ENCODE results near the gene P2RY4. TPM values are rescaled to one million over a fixed set of nuclear protein-coding genes. Genes with fewer than 3 reads are reported as not detected.
"Not testable (repeated sequence)": the region's sequence is repeated elsewhere in the genome, so short reads cannot be mapped to it uniquely, and the experiment has no call there.

Gene P2RY4
- not detected for polyA plus RNA-seq (2013, experiment 1 of 2; ENCODE audit: insufficient read length)
- not detected for polyA plus RNA-seq (2013, experiment 2 of 2; ENCODE audit: insufficient read length)

DNA sequence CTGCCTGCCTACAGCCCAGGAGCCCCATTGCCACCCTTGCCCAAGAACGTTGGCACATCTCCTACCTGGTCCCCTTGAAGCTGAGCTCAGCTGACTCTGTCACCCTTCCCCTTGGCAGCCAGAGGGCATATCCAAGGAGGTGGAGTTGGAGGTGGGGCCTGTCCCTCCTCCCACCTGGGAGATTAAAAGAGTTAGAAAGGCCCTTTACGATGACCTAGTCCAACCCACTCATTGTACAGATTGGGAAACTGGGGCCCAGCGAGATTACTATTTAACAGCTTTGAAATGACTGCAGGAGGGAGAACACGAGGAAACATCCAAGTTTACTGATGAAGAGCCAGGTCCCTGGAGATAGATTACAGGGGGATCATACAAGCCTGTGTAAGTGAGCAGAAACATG is at the start of gene P2RY4:
P2RY4 (minus strand) TSS at position 101 of the 400 bp plus-strand sequence. CDS start 580 bp downstream, outside the sequence.
- no peak for DNase-seq

DNA sequence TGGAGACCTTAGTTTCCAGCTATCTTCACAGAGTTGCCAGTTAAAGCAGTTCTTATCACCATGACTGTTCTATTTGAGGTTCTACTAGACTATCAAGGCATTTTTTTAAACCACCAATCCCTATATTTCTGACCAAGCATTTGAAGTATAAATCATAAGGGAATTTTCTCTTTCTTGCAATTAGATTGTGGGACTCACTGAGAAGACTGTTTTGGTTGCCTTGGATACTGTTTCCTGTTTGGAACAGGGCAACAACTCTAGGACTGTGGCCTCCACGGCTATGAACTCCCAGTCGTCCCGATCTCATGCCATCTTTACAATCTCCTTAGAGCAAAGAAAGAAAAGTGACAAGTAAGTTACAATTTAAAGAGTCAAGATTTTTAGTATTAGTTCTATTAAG is 41.7 kb upstream of the P2RY4 start:
- peak; percentile 2 for DNase-seq

GRCh38 chrX:70293621-70294020 is 33.6 kb upstream of the P2RY4 start:
- DNase-seq = no peak

GRCh38 chrX:70292788-70293187 is 32.8 kb upstream of the P2RY4 start:
- DNase-seq = no peak

GRCh38 chrX:70289793-70290770 is 30.1 kb upstream of the P2RY4 start, which contains the start of the genes KIF4A and PDZD11:
Gene KIF4A, plus strand, starts transcription at chrX:70290104. Its CDS starts 355 bp downstream, at chrX:70290459.
Gene PDZD11, minus strand, starts transcription at chrX:70289927. Its CDS starts 586 bp downstream, at chrX:70289341.
- DNase-seq = peak; percentile 82

DNA sequence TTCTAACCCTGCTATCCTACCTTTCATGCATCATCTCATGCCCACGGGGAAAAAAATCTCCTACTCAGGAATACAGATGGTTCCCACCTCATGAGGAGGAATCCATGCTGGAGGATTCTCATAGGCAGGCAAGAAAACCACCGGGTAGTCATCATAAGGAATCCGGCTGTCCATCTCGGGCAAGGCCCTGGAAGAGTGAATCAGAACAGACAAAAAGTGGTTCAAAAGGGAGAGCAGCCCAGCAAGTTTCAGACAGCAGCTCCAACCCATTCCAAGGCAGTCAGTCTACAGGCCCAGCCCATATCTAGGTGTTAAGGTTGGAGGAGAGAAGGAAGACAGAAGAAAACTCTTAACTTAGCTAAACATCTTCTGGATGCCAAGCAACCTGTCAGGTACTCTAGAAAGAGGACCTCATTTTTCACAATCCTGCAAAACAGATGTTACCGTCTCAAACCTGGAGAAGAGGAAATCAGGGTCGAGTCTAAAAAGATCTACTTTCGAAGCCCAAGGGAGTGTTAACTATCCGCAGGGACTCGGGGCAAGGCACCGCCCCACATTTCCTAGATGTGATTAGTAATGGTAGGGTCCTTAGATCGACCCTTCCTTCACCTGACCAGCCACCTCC is 29.3 kb upstream of the P2RY4 start:
- DNase-seq = no peak

GRCh38 chrX:70281951-70282350 is 21.9 kb upstream of the P2RY4 start, which contains the start of gene RAB41:
Gene RAB41, plus strand, starts transcription at chrX:70282172. Its CDS starts 46 bp downstream, at chrX:70282218.
- no peak for DNase-seq

- no peak for DNase-seq
These were observed 20.6 kb upstream of the P2RY4 start for GRCh38 chrX:70280573-70280972.

GRCh38 chrX:70279081-70279480 is 19.1 kb upstream of the P2RY4 start:
- DNase-seq = no peak

DNA sequence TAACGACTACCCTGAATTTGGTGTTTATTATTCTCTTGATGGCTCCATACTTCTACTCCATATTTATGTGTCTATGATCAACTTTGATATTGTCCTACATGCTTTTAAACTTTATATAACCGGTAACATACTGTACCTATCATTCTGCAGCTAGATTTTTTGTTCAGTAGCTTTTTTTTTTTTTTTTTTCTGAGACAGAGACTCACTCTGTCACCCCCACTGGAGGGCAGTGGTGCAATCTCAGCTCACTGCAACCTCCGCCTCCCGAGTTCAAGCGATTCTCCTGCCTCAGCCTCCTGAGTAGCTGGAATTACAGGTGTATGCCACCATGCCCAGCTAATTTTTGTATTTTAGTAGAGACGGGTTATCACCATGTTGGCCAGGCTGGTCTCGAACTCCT is 14.0 kb upstream of the P2RY4 start:
- not testable (repeated sequence) for DNase-seq

DNA sequence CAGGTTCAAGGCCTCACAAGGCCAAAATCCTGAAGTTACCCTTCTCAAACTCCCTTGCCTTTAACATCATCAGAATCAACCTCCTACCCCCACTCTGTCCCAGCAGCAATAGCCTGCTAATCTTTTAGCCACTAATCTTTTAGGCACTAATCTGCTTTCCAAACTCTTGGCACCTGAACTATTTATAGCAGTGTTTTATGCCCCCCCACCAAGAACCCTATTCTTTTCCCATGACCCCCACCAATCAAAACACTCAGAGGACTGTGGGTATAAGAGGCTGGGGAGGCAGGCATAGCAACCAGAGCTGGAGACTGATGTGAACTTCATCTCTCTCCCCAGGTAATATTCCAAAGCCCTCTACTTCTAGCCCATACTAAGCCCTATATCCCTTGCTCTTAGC is 8.0 kb upstream of the P2RY4 start, which contains the start of gene ARR3:
ARR3 (plus strand) TSS at position 301 of the 400 bp plus-strand sequence. CDS start 1,052 bp downstream, outside the sequence.
- no peak for DNase-seq

DNA sequence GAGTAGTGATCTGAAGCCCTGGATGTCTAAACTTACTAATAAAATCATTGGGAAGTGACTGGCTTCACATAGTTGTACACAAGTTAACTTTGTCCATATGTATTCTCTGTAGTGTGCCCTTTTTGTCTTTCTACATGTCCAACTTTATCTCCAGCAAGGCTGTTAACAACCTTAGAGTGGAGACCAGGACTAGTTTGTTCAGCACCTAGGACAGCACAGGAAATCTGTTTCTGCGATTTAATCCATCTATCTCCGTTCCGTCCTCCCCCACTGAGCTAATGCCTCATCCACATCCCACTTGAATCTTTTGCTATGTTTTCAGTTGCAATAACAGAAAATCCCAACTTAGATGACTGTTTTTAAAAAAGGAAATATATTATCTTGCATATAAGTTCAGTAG is 4.8 kb upstream of the P2RY4 start:
- peak; percentile 1 for DNase-seq

DNA sequence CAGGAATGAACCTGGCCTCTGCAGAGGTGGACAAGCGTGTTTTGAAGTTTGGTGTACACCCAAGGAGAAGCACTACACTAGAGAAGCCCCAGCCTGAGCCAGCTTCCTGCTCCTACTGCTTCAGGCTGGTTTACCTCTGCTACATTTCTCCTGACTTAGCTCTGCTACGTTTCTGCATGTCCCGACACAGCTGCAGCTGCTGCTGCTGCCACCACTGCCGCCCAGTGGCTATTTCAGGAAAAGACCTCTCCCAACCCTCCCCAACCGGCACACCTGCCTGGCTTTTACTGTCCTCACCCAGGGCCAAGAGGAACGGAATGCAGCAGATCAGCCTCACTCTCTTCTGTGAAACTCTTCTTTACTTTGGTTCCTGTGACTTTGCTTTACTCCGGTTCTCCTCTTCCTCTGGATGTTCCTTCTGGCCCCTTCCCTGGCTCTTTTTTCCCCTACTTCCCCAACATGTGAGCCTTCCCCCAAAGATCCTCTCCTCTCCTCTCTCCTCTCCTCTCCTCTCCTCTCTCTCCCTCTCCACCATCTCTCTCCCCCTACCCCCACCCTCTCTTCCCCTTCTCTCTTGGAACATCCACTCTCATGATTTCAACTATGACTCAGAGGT is 3.1 kb upstream of the P2RY4 start:
- DNase-seq = peak; percentile 23

- DNase-seq = no peak
These were observed 2.3 kb downstream of the P2RY4 start for GRCh38 chrX:70257423-70258288.

- no peak for DNase-seq
These were observed 4.6 kb downstream of the P2RY4 start for GRCh38 chrX:70255452-70255851.

DNA sequence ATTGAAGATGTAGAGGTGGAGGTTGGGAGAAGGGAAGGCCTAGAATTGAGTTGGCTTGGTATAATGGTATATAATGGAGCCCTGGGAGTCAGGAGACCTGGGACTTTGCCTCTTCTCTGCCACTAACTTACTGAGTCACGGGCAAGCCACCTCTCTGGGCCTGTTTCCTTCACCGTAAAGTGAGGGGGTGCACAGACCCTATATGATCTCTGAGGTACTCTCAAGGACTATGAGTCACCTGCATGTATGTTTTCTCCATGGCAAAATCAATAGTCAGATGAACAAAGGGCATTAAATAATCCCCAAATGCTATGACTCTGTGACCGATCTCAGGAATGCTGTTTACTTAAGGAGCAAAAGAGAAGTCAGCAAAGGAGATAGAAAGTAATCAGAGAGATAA is 5.1 kb downstream of the P2RY4 start:
- DNase-seq = no peak

- DNase-seq = no peak
These were observed 6.0 kb downstream of the P2RY4 start for GRCh38 chrX:70254063-70254400.

- no peak for DNase-seq
These were observed 6.5 kb downstream of the P2RY4 start for GRCh38 chrX:70253377-70254062.

GRCh38 chrX:70252491-70252890 is 7.5 kb downstream of the P2RY4 start:
- DNase-seq = no peak

GRCh38 chrX:70247252-70247651 is 12.8 kb downstream of the P2RY4 start:
- DNase-seq = no peak

DNA sequence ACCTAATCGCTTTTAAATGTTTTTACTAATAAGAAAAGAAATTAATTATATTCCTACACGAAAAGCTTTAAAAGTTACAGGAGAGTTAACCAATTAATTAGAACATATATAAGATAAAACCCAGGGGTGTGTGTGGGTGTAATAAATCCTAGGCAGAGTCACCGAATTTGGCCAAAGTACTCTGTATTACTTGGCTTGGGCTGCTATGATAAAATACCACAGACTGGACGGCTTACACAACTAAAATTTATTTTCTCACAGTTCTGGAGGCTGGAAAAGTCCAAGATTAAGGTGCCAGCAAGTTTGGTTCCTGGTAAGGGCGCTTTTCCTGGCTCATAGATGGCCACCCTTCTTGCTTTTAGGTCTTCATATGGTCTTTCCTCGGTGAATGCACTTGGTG is 15.1 kb downstream of the P2RY4 start:
- no peak for DNase-seq
